ENCODE measurements around the gene PIP4K2A. TPM values are rescaled to one million over a fixed set of nuclear protein-coding genes. Genes with fewer than 3 reads are reported as not detected.

The PIP4K2A gene
- total RNA-seq, 2 experiments from 2014 or later: 161 to 163 TPM

GRCh38 chr10:22641743-22642142, 72.6 kb downstream of the PIP4K2A start:
- peaks cover 64% of the 10 kb centered on the region for H3K4me1 Mint-ChIP-seq
- H3K36me3 Mint-ChIP-seq (ENCODE audit: low read depth): peaks cover 54% of the 10 kb centered on the region
- POLR2A ChIA-PET: no interaction called here
- no peaks in the 10 kb centered on the region for H3K27me3 Mint-ChIP-seq
- no peak overlapping the region for H3K4me3 Mint-ChIP-seq
- no peak overlapping the region for H3K27ac Mint-ChIP-seq
- DNase-seq: no peak
- H3K9me3 Mint-ChIP-seq: peaks cover 3% of the 10 kb centered on the region
- CTCF ChIA-PET: interaction anchor here (1.0 kb wide), 1 partner anchor 20 kb away, joined by 3 read pairs; no protein-coding TSS in a partner anchor

- Mint-ChIP-seq H3K27me3 (no peaks in the 10 kb centered on the region), H3K4me1 (peaks cover 66% of the 10 kb centered on the region), H3K27ac (no peak overlapping the region), H3K36me3 (ENCODE audit: low read depth) (peaks cover 60% of the 10 kb centered on the region), H3K9me3 (peaks cover 3% of the 10 kb centered on the region), H3K4me3 (no peak overlapping the region)
- CTCF ChIA-PET: no interaction called here
- no peak for DNase-seq
- POLR2A ChIA-PET: interaction anchor here (0.6 kb wide), 1 partner anchor 24 kb away, joined by 3 read pairs; no protein-coding TSS in a partner anchor
These were observed 74.0 kb downstream of the PIP4K2A start for GRCh38 chr10:22640359-22640758.

DNA sequence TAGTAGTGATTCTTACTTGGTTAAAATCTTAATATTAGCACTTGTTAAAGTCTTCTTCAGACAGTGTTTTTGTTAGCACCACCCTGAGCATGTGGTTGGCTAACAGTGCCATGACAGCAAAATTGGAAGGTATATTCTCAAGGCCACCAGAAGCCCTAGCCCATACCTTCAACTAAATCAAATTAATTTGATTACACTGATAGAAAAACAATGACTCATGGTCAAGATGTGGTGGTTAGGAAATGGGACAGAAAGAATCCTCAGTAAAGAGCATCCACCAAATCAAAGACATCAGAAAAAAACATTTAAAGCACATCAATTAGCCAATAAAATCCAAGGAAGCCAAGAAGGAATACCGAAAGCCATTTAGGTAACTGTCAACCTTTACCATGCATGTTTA, 75.5 kb downstream of the PIP4K2A start:
- ChIA-PET CTCF (interaction anchor here (0.5 to 0.9 kb wide), 2 partner anchors 19 to 400 kb away, joined by 3 to 4 read pairs; no protein-coding TSS in a partner anchor), POLR2A (no interaction called here)
- H3K36me3 Mint-ChIP-seq (ENCODE audit: low read depth): peaks cover 57% of the 10 kb centered on the region
- H3K4me3 Mint-ChIP-seq: no peak overlapping the region
- no peaks in the 10 kb centered on the region for H3K27me3 Mint-ChIP-seq
- no peak overlapping the region for H3K27ac Mint-ChIP-seq
- H3K9me3 Mint-ChIP-seq: peaks cover 3% of the 10 kb centered on the region
- peaks cover 71% of the 10 kb centered on the region for H3K4me1 Mint-ChIP-seq
- DNase-seq: no peak

DNA sequence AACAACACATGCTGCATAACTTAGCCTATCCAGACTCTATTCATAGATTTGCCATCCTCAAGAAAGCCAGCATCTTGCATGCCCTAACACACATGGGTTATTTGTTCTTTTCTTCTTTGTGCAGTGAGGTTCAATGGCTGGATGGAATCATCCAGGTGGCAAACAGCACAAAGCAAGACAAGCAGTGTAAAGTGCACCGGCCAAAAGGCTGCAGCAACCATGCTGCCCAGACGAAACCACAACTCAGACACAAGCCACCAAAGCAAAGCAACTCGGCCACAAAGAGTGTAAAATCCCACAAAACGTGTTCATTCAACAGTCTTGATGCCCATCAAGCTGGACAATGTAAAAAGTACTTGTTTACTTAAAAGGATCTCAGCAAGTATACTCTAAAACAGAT, 76.9 kb downstream of the PIP4K2A start:
- Mint-ChIP-seq H3K9me3 (peaks cover 3% of the 10 kb centered on the region), H3K27me3 (no peaks in the 10 kb centered on the region), H3K4me1 (peaks cover 69% of the 10 kb centered on the region), H3K36me3 (ENCODE audit: low read depth) (peaks cover 47% of the 10 kb centered on the region), H3K27ac (peak overlapping the region; percentile 6), H3K4me3 (no peak overlapping the region)
- no peak for DNase-seq
- ChIA-PET CTCF (no interaction called here), POLR2A (no interaction called here)

GRCh38 chr10:22635650-22636049, 78.7 kb downstream of the PIP4K2A start:
- Mint-ChIP-seq H3K27ac (no peak overlapping the region), H3K9me3 (peaks cover 3% of the 10 kb centered on the region), H3K4me1 (peaks cover 78% of the 10 kb centered on the region), H3K36me3 (ENCODE audit: low read depth) (peaks cover 46% of the 10 kb centered on the region), H3K4me3 (no peak overlapping the region), H3K27me3 (no peaks in the 10 kb centered on the region)
- ChIA-PET CTCF (interaction anchor here (0.9 to 1.1 kb wide), 2 partner anchors 9 to 10 kb away, joined by 3 read pairs; no protein-coding TSS in a partner anchor), POLR2A (no interaction called here)
- no peak for DNase-seq

DNA sequence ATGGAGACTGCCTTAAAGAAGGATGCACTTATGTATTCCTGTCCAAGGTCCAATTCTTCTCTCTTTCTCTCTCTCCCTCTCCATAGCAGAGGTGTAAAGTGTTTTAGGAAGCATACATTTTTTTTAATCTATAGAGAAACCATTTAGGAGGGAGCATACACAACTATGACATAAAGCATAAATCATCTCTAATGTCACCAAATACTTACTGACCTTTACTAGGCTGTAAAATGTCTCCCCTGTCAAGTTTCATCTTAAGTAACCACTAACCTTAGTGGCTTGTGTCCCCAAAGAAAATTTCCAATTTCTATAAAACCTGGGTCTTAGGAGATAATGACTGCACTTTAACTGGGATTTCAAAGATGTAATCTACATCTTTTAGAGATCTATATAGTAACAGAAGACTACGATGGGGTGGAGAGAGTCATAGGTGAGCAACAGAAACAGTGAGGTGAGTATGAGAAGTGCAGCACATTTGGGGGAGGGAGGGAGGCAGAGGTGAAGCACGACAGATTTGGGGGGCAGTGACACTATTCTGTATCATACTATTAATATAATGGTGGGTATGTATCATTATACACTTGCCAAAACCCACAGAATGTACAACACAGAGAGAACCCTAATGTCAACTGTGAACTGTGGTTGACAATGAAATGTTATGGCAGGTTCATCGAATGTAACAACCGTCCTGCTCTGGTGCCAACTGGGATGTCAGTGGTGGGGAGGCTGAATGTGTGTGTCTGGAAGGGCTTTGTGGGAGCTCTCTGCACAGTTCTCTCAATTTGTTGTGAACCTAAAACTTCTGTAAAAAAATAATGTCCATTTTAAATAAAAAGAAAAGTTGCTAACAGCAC, 79.5 kb downstream of the PIP4K2A start:
- ChIA-PET CTCF (interaction anchor here (0.9 to 1.5 kb wide), 3 partner anchors 8 to 12 kb away, joined by 3 to 4 read pairs (median 3); no protein-coding TSS in a partner anchor), POLR2A (no interaction called here)
- Mint-ChIP-seq H3K36me3 (ENCODE audit: low read depth) (peaks cover 44% of the 10 kb centered on the region), H3K9me3 (peaks cover 3% of the 10 kb centered on the region), H3K27me3 (no peaks in the 10 kb centered on the region), H3K27ac (peak overlapping the region; percentile 16), H3K4me3 (no peak overlapping the region), H3K4me1 (peaks cover 83% of the 10 kb centered on the region)
- no peak for DNase-seq

DNA sequence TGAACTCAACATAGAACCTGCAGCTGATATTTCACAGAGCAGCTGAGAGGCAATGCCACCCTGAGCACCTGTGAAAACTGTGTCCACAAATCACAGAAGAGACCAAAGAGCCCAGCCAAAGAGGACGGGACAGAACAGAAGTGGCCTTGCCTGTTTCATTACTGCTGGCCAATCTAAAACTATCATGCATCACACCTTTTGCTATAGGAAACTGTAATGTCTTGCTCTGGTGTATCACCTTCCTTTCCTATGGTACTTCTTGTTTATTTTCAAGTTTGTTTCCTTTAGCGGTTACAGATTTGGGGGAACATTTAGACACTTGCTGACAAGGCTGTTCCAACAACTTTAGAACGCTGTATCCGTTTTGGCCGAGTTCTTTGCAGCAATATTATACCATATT, 80.3 kb downstream of the PIP4K2A start:
- H3K9me3 Mint-ChIP-seq: peaks cover 3% of the 10 kb centered on the region
- POLR2A ChIA-PET: no interaction called here
- no peaks in the 10 kb centered on the region for H3K27me3 Mint-ChIP-seq
- H3K4me3 Mint-ChIP-seq: no peak overlapping the region
- peaks cover 41% of the 10 kb centered on the region for H3K36me3 Mint-ChIP-seq (ENCODE audit: low read depth)
- peaks cover 86% of the 10 kb centered on the region for H3K4me1 Mint-ChIP-seq
- CTCF ChIA-PET: interaction anchor here (0.6 to 1.5 kb wide), 2 partner anchors 11 kb away, joined by 3 to 4 read pairs; no protein-coding TSS in a partner anchor
- H3K27ac Mint-ChIP-seq: peak overlapping the region; percentile 73
- no peak for DNase-seq

- H3K27ac Mint-ChIP-seq: peak overlapping the region; percentile 73
- CTCF ChIA-PET: interaction anchor here (0.6 to 1.5 kb wide), 2 partner anchors 10 to 12 kb away, joined by 3 to 4 read pairs; no protein-coding TSS in a partner anchor
- H3K9me3 Mint-ChIP-seq: peaks cover 3% of the 10 kb centered on the region
- H3K36me3 Mint-ChIP-seq (ENCODE audit: low read depth): peaks cover 37% of the 10 kb centered on the region
- H3K27me3 Mint-ChIP-seq: no peaks in the 10 kb centered on the region
- no peak overlapping the region for H3K4me3 Mint-ChIP-seq
- POLR2A ChIA-PET: no interaction called here
- peaks cover 89% of the 10 kb centered on the region for H3K4me1 Mint-ChIP-seq
- no peak for DNase-seq
These were observed 80.8 kb downstream of the PIP4K2A start for GRCh38 chr10:22633528-22633927.

- no peak for DNase-seq
- POLR2A ChIA-PET: interaction anchor here (0.6 to 1.1 kb wide), 2 partner anchors 13 to 195 kb away, joined by 3 to 4 read pairs; no protein-coding TSS in a partner anchor
- Mint-ChIP-seq H3K4me1 (peaks cover 90% of the 10 kb centered on the region), H3K9me3 (peaks cover 3% of the 10 kb centered on the region), H3K27ac (no peak overlapping the region), H3K4me3 (no peak overlapping the region), H3K27me3 (no peaks in the 10 kb centered on the region), H3K36me3 (ENCODE audit: low read depth) (peaks cover 38% of the 10 kb centered on the region)
- CTCF ChIA-PET: interaction anchor here (0.5 to 1.5 kb wide), 5 partner anchors 10 to 1064 kb away, joined by 3 to 8 read pairs (median 3); no protein-coding TSS in a partner anchor
These were observed 81.3 kb downstream of the PIP4K2A start for GRCh38 chr10:22633106-22633505.

DNA sequence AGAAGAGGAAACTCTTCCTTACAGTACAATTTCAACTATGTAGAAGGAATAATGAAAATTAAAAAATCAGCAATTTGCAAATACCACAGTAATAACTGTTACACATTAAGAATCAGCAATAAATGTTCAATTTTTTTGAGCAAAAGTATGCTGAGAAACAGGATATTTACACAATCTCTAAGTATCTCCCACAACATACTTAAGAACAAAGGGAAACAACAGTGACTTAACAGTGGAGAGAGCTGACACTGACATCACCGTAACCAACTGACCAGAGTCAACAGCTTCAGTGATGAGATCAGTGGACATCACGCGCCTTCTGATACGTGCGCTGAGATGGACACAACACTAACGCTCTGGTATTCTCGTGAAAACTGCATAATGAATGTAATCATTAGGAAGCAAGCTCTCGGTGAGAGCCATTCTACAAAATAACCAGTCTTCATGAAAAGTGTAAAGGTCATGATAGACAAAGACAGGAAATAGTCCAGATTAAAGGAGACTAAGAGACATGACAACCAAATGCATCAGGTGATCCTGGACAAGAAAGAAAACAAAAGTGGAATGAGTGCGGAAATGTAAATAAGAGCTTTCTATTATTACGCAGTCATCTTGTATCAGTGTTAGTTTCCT, 82.6 kb downstream of the PIP4K2A start:
- H3K4me1 Mint-ChIP-seq: peaks cover 92% of the 10 kb centered on the region
- ChIA-PET POLR2A (interaction anchor here (1.1 kb wide), 1 partner anchor 14 kb away, joined by 4 read pairs; no protein-coding TSS in a partner anchor), CTCF (interaction anchor here (1.2 to 1.8 kb wide), 4 partner anchors 8 to 19 kb away, joined by 3 to 8 read pairs (median 4); no protein-coding TSS in a partner anchor)
- peak overlapping the region; percentile 93 for H3K27ac Mint-ChIP-seq
- H3K9me3 Mint-ChIP-seq: no peaks in the 10 kb centered on the region
- H3K27me3 Mint-ChIP-seq: no peaks in the 10 kb centered on the region
- H3K4me3 Mint-ChIP-seq: no peak overlapping the region
- no peak for DNase-seq
- H3K36me3 Mint-ChIP-seq (ENCODE audit: low read depth): peaks cover 32% of the 10 kb centered on the region

DNA sequence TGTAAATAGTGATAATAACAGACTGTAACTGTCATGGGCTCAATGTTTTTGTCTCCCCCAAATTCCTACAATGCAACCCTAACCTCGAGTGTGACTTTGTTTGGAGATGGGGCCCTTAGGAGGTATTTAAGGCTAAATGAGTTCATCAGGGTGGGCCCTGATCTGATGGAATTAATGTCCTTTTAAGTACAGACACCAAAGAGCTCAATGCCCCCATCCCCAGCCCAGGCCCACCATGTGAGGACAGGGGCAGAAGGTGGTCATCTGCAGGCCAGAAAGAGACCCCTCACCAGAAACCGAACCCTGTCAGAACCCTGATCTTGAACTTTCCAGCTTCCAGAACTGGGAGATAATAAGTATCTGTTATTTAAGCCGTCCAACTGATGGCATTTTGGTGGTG, 83.2 kb downstream of the PIP4K2A start:
- Mint-ChIP-seq H3K9me3 (no peaks in the 10 kb centered on the region), H3K27ac (peak overlapping the region; percentile 93), H3K4me3 (no peak overlapping the region), H3K36me3 (ENCODE audit: low read depth) (peaks cover 26% of the 10 kb centered on the region), H3K27me3 (no peaks in the 10 kb centered on the region), H3K4me1 (peaks cover 92% of the 10 kb centered on the region)
- ChIA-PET POLR2A (no interaction called here), CTCF (interaction anchor here (1.8 to 2.1 kb wide), 3 partner anchors 15 to 24 kb away, joined by 4 to 5 read pairs (median 4); no protein-coding TSS in a partner anchor)
- no peak for DNase-seq

DNA sequence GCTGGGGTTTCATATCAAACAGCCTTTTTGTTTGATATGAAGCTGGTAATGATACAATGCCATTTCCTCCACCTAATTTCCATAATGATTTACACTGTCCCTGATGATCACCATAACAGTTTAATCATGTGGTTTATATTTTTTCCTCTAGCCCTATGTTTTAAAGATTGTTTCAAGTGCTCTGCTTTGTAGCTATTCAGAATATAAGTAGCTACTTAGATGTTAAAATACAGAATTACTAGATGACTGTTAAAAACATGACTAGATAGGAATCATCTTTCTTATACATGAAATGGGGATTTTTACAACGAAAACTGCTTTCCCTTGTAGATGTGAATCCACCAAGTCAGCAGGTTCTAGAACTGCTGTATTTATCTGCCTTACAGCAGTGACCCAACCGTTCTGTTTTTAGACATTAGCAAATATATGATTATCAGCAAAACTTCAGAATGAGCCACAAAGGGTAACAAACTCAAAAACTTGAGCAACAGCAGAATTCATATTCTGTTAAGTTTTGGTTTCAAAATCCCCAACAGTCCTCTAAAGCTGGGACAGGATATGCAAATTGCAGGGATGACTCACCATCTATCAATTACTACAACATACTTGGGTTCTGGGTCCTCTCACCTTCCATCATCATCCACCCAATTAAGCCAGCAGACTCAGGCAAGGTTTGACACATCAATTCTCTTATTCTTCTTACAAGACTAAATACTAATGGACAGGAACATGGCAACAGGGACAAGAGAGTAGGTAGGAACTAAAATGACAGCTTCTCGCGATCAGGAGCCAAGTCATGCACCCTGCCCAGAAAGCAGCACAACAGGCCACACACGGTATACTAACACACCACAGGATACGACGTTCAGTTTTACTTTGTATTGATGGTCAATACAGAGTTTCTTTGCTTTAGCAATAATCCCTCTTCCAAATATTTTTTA, 83.9 kb downstream of the PIP4K2A start:
- Mint-ChIP-seq H3K27me3 (no peaks in the 10 kb centered on the region), H3K9me3 (no peaks in the 10 kb centered on the region), H3K36me3 (ENCODE audit: low read depth) (peaks cover 22% of the 10 kb centered on the region), H3K4me3 (peak overlapping the region; percentile 72), H3K4me1 (peaks cover 94% of the 10 kb centered on the region), H3K27ac (peak overlapping the region; percentile 93)
- peak; percentile 50 for DNase-seq
- ChIA-PET CTCF (interaction anchor here (0.6 to 2.1 kb wide), 8 partner anchors 12 to 170 kb away, joined by 3 to 5 read pairs (median 4); no protein-coding TSS in a partner anchor), POLR2A (interaction anchor here (1.2 kb wide), 1 partner anchor 19 kb away, joined by 4 read pairs; no protein-coding TSS in a partner anchor)

Measured in activated CD4-positive, alpha-beta T cell treated with anti-CD3 and anti-CD28 coated beads, Interleukin-2, amount 10 ng/mL, durations not matched to agents 7 days and 5 days (primary cell).